Tibial nerve (tissue), 4 donors: Measurements from ENCODE around the gene OSBPL9. TPM values are rescaled to one million over a fixed set of nuclear protein-coding genes. Genes with fewer than 3 reads are reported as not detected.

ENCODE experiments used
- DNase-seq, 2 donors: peaks; one replicate each; pipeline ENCODE4 v3.0.0-alpha.2; 2019; ENCODE audit warnings: low spot score in 2 of 2
- H3K27ac ChIP-seq, 4 donors: fragments of 200-600 bp; sonication (generic) in 3 of 4; one replicate each; pipeline ENCODE4 v1.5.1; 2017 to 2019; ENCODE audit warnings: mild to moderate bottlenecking in 1 of 4
- H3K27me3 ChIP-seq, 2 donors: fragments of 200-600 bp; sonication (generic) in 1 of 2; one replicate each; pipeline versions ENCODE4 v1.5.1 to v1.6.0; 2017 to 2019
- H3K36me3 ChIP-seq, 3 donors: fragments of 200-600 bp; sonication (generic); one replicate each; pipeline ENCODE4 v1.5.1; 2018 to 2019
- H3K4me1 ChIP-seq, 4 donors: fragments of 200-600 bp; sonication (generic) in 3 of 4; one replicate each; pipeline ENCODE4 v1.5.1; 2017 to 2019
- H3K4me3 ChIP-seq, 4 donors: fragments of 200-600 bp; sonication (generic) in 3 of 4; one replicate each; pipeline ENCODE4 v1.5.1; 2017 to 2019; ENCODE audit warnings: mild to moderate bottlenecking in 1 of 4, moderate library complexity in 1 of 4
- H3K9me3 ChIP-seq, 4 donors: fragments of 200-600 bp; sonication (generic) in 3 of 4; one replicate each; pipeline ENCODE4 v1.5.1; 2017 to 2019
- EP300 ChIP-seq, 2 donors: sonication (generic); formaldehyde crosslinking; IDR thresholded peaks; one replicate each; pipeline ENCODE4 v1.6.1; 2017; ENCODE audit warnings: antibody characterized with exemption in 2 of 2, mild to moderate bottlenecking in 1 of 2
- POLR2A ChIP-seq, 2 donors: fragments of 450-650 bp; IDR thresholded peaks; one replicate each; pipeline ENCODE4 v1.6.1; 2017; ENCODE audit warnings: antibody characterized with exemption in 2 of 2, mild to moderate bottlenecking in 2 of 2, moderate library complexity in 2 of 2
- WGBS, 2 donors: methylation state at CpG; one replicate each; pipeline ENCODE4 v1.1.5; 2018; 5-methylcytosine and 5-hydroxymethylcytosine counted together
- total RNA-seq, 4 donors: library from RNA; depleted of rRNA; stranded (reverse); fragments of >200 nt; gene quantifications; one replicate each; pipeline ENCODE4 v1.1.0, GENCODE V29; 2016
- TF ChIP-seq, protein P1 (sequence below), 5 experiments: fragments of 200-600 bp in 3 of 5; fragments of 450-650 bp in 2 of 5; sonication (generic) in 3 of 5; IDR thresholded peaks; one replicate each; pipeline ENCODE4 v1.5.1; 2016 to 2019; ENCODE audit warnings: antibody characterized with exemption in 5 of 5, mild to moderate bottlenecking in 3 of 5, moderate library complexity in 2 of 5

The OSBPL9 gene
- total RNA-seq, 4 donors from 2014 or later: 86.1 to 132 (median 96.9) TPM

DNA sequence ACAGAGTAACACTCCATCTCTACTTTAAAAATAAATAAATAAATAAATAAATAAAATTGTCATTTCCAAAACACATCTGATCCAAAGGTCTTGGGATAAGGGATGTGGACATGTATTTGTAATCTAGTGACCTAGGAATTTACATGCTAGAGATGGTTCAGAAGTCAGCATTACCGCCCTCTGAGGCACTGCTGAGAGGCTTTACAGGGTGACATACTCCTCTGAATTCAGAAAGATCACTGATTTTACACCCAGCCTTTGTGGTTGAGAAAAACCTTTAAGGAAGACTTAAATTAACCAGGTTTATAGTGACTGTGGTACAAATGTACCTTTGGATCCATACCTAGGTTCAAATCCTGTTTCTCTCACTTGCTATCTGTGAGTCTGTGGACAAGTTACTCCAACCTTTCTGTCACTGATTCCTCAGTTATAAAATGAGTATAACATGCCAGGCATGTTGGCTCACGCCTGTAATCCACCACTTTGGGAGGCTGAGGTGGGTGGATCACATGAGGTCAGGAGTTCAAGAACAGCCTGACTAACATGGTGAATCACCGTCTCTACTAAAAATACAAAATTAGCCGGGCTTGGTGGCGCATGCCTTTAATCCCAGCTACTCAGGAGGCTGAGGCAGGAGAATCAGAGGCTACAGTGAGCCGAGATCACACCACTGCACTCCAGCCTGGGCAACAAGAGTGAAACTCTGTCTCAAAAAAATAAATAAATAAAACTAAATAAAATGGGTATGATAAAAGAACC lies 20.1 kb downstream of the OSBPL9 start:
- peaks cover 0 to 72% (median 16%) of the 10 kb centered on the region in 4 donors for H3K4me1 ChIP-seq
- peak in 1 of 2 donors; percentile 49 for DNase-seq
- TF ChIP-seq, protein P1, sequence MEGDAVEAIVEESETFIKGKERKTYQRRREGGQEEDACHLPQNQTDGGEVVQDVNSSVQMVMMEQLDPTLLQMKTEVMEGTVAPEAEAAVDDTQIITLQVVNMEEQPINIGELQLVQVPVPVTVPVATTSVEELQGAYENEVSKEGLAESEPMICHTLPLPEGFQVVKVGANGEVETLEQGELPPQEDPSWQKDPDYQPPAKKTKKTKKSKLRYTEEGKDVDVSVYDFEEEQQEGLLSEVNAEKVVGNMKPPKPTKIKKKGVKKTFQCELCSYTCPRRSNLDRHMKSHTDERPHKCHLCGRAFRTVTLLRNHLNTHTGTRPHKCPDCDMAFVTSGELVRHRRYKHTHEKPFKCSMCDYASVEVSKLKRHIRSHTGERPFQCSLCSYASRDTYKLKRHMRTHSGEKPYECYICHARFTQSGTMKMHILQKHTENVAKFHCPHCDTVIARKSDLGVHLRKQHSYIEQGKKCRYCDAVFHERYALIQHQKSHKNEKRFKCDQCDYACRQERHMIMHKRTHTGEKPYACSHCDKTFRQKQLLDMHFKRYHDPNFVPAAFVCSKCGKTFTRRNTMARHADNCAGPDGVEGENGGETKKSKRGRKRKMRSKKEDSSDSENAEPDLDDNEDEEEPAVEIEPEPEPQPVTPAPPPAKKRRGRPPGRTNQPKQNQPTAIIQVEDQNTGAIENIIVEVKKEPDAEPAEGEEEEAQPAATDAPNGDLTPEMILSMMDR (IDR thresholded peaks at IDR 0.05): no peak
- TF ChIP-seq POLR2A (IDR thresholded peaks at IDR 0.05): no peak
- TF ChIP-seq EP300 (IDR thresholded peaks at IDR 0.05): peak in 1 of 2 donors; percentile 75
- no peaks in the 10 kb centered on the region for H3K36me3 ChIP-seq
- peak overlapping the region in 2 of 4 donors; percentile 62 to 73 for H3K27ac ChIP-seq
- WGBS, 2 donors: 55% methylated on average over 6 of the region's 6 CpGs
- no peak overlapping the region for H3K4me3 ChIP-seq
- no peaks in the 10 kb centered on the region for H3K27me3 ChIP-seq
- H3K9me3 ChIP-seq: no peaks in the 10 kb centered on the region

DNA sequence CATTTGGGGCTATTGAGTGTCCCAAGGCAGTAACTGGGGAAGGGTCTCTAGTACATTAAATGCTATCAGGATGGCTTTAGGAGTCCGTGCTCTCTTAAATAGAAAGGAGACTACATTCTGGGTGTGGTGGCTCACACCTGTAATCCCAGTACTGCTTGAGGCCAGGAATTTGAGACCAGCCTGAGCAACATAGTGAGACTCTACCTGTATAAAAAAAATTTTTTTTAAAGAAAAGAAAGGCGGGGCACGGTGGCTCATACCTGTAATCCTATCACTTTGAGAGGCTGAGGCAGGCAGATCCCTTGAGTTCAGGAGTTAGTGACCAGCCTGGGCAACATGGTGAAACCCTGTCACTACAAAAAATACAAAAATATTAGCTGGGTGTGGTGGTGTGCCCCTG lies 21.5 kb downstream of the OSBPL9 start:
- Histone ChIP-seq H3K27ac (peak overlapping the region in 2 of 4 donors; percentile 62 to 73), H3K4me1 (peaks cover 0 to 79% (median 26%) of the 10 kb centered on the region in 4 donors), H3K27me3 (no peaks in the 10 kb centered on the region), H3K9me3 (no peaks in the 10 kb centered on the region), H3K36me3 (no peaks in the 10 kb centered on the region), H3K4me3 (no peak overlapping the region)
- DNase-seq: no peak
- WGBS, 2 donors: 91 to 96% methylated on average over 3 of the region's 3 CpGs
- TF ChIP-seq, protein P1 (IDR thresholded peaks at IDR 0.05): no peak
- TF ChIP-seq EP300 (IDR thresholded peaks at IDR 0.05) (no peak), POLR2A (IDR thresholded peaks at IDR 0.05) (no peak)

DNA sequence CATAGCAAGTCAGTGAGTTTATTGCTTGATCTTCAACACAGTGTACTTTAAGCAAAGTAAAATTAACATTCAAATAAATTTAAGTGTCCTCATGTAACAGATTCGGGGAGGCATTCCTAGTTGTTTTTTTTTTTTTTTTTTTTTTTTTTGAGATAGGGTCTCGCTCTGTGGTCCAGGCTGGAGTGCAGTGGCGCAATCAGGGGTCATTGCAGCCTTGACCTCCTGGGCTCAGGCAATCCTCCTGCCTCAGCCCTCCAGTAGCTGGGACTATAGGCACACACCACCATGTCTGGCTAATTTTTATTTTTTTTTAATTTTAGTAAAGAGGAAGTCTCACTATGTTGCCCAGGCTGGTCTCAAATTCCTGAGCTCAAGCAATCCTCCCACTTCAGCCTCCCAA lies 22.8 kb downstream of the OSBPL9 start:
- H3K4me3 ChIP-seq: no peak overlapping the region
- no peaks in the 10 kb centered on the region for H3K9me3 ChIP-seq
- H3K27ac ChIP-seq: no peak overlapping the region
- peaks cover 0 to 81% (median 31%) of the 10 kb centered on the region in 4 donors for H3K4me1 ChIP-seq
- no peak for DNase-seq
- no peaks in the 10 kb centered on the region for H3K36me3 ChIP-seq
- WGBS, 2 donors: 90 to 94% methylated on average over 3 of the region's 3 CpGs
- TF ChIP-seq, protein P1 (IDR thresholded peaks at IDR 0.05): no peak
- TF ChIP-seq POLR2A (IDR thresholded peaks at IDR 0.05): no peak
- TF ChIP-seq EP300 (IDR thresholded peaks at IDR 0.05): no peak
- H3K27me3 ChIP-seq: no peaks in the 10 kb centered on the region

DNA sequence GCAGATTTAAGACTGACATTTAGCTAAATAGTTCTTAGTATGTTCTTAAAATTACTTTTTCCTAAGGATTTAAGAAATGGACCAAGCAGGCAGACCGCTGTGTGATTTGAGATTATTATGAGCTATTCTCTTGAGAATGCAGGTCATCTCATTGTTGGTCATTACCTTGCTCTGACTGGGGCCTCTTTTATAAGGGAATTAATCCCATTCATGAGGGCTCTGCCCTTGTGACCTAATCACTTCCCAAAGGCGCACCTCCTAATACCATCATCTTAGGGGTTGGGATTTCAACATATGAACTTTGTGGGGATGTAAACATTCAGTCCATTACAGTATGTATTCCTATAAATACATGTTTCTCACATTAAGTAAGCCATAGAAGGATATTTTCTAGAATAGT lies 24.2 kb downstream of the OSBPL9 start:
- DNase-seq: no peak
- Histone ChIP-seq H3K27me3 (no peaks in the 10 kb centered on the region), H3K4me3 (no peak overlapping the region), H3K36me3 (no peaks in the 10 kb centered on the region), H3K4me1 (peaks cover 0 to 80% (median 31%) of the 10 kb centered on the region in 4 donors), H3K27ac (peak overlapping the region in 3 of 4 donors; percentile 57 to 93 (median 89)), H3K9me3 (no peaks in the 10 kb centered on the region)
- TF ChIP-seq, protein P1 (IDR thresholded peaks at IDR 0.05): no peak
- 83 to 84% methylated on average over 2 of the region's 2 CpGs for WGBS, 2 donors

DNA sequence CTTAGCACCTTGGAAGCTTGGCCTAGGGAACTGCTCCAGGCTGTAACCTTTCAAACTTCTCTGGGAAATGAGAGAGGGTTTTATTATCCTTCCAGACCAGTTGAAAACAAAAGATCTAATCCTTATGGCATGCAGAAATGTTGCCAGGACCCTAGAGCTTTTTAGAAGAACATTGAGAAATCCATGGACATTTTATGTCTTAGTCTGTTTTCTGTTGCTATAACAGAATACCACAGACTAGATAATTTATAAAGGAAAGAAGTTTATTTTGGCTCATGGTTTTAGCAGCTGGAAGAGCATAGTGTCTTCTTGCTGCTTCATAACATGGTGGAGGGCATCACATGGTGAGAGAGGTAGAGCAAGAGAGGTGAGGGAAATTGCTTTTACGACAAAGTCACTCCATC lies 25.8 kb downstream of the OSBPL9 start:
- peaks cover 0 to 67% (median 25%) of the 10 kb centered on the region in 4 donors for H3K4me1 ChIP-seq
- no peaks in the 10 kb centered on the region for H3K27me3 ChIP-seq
- no peaks in the 10 kb centered on the region for H3K9me3 ChIP-seq
- H3K4me3 ChIP-seq: no peak overlapping the region
- TF ChIP-seq, protein P1 (IDR thresholded peaks at IDR 0.05): no peak
- peak; percentile 80 to 89 for TF ChIP-seq EP300 (IDR thresholded peaks at IDR 0.05)
- H3K36me3 ChIP-seq: no peaks in the 10 kb centered on the region
- 38 to 50% methylated on average over 1 of the region's 1 CpG for WGBS, 2 donors
- peak overlapping the region; percentile 60 to 93 (median 79) for H3K27ac ChIP-seq
- peak in 1 of 2 donors; percentile 63 for DNase-seq
